ENCODE measurements around the gene ZNF511. TPM values are rescaled to one million over a fixed set of nuclear protein-coding genes. Genes with fewer than 3 reads are reported as not detected.

ZNF511 gene
- total and polyA plus RNA-seq, 2 of the 4 experiments (the other 2 are of a cell fraction): 13.6 to 32.6 TPM

DNA sequence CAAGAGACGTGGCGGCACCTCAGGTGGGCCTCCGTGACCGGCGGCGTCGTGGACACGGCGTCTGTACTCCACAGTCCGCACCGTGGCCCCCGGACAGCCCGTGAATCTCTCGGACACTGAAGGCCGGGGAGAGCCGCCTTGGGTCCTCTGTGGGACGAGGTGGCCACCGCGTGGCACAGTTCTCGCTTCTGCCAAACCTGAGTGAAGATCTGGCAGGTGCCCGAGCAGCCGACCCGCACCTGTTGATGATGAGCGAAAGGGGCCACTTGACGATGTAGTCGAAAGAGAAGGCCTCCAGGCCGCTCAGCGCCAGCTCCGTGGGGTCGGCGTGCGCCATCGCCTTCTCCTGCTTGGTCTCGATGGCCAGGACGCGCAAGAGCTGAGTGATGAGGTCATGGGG lies 23.5 kb upstream of the ZNF511 start:
- dilution Hi-C loops (cut with HindIII; ENCODE audit: low sequenced_read_pairs, unreplicated experiment) (no loop called here), in situ Hi-C loops (cut with MboI; ENCODE audit: low sequenced_read_pairs) (no loop called here), intact Hi-C loops (cut with micrococcal nuclease) (no loop called here)
- no peak overlapping the region for H2BK15ac ChIP-seq (ENCODE audit: low read depth, low read length)
- H4K91ac ChIP-seq (ENCODE audit: insufficient read depth, low read depth, low read length): no peak overlapping the region
- peaks cover 3 to 9% of the 10 kb centered on the region in 2 experiments; a peak in 3 of 4 replicates for H3K79me1 ChIP-seq (ENCODE audit: low read depth in 1 of 2, low read length in 2 of 2)
- no peak overlapping the region for H2BK5ac ChIP-seq (ENCODE audit: low read depth, low read length, poor library complexity, severe bottlenecking)
- ATAC-seq (ENCODE audit: low read depth): no peak
- no peak overlapping the region for H3K4ac ChIP-seq (ENCODE audit: low read depth, low read length)
- no peak overlapping the region for H2AFZ ChIP-seq (replicated peaks; ENCODE audit: low read length, poor library complexity)
- no peak overlapping the region for H2AK9ac ChIP-seq (replicated peaks; ENCODE audit: low read depth, low read length, poor library complexity)
- no peak overlapping the region for H2BK120ac ChIP-seq (ENCODE audit: low read depth, low read length)
- no peak overlapping the region for H3K27ac ChIP-seq (ENCODE audit: insufficient read depth, low read length)
- no peak overlapping the region for H3K23ac ChIP-seq (ENCODE audit: low read depth, low read length)
- no peak overlapping the region for H2AK5ac ChIP-seq (ENCODE audit: low read depth, low read length)
- H4K8ac ChIP-seq (ENCODE audit: low read depth in 2 of 2, low read length in 2 of 2): no peak overlapping the region
- ChIA-PET POLR2A (ENCODE audit: unreplicated experiment) (no interaction called here), CTCF (no interaction called here)
- H3K9ac ChIP-seq (ENCODE audit: low read depth, low read length): no peak overlapping the region
- no peak overlapping the region for H2BK20ac ChIP-seq (ENCODE audit: low read depth, low read length)
- H3K27me3 ChIP-seq (ENCODE audit: control insufficient read depth, insufficient read depth, low read length): no peaks in the 10 kb centered on the region
- H3K4me2 ChIP-seq (ENCODE audit: low read depth, low read length): no peak overlapping the region
- no peaks in the 10 kb centered on the region for H4K20me1 ChIP-seq (ENCODE audit: insufficient read depth, low read length)
- no peaks in the 10 kb centered on the region for H3K9me1 ChIP-seq (ENCODE audit: insufficient read depth, low read length)
- H3K36me3 ChIP-seq (ENCODE audit: control insufficient read depth, insufficient read depth, low read length): peaks cover 79% of the 10 kb centered on the region
- no TSS peak for BruUV-seq (replicated peaks)
- no peak for DNase-seq
- TF ChIP-seq CEBPB (IDR thresholded peaks at IDR 0.05; ENCODE audit: low read depth, low read length) (no peak), RFX5 (IDR thresholded peaks at IDR 0.05; ENCODE audit: low read depth, low read length) (no peak), SMC3 (IDR thresholded peaks at IDR 0.05; ENCODE audit: low read depth, low read length) (no peak), MXI1 (IDR thresholded peaks at IDR 0.05; ENCODE audit: borderline replicate concordance, low read depth, low read length) (no peak), FOS (IDR thresholded peaks at IDR 0.05; ENCODE audit: low read depth, low read length) (no peak)
- TF ChIP-seq, protein P1, sequence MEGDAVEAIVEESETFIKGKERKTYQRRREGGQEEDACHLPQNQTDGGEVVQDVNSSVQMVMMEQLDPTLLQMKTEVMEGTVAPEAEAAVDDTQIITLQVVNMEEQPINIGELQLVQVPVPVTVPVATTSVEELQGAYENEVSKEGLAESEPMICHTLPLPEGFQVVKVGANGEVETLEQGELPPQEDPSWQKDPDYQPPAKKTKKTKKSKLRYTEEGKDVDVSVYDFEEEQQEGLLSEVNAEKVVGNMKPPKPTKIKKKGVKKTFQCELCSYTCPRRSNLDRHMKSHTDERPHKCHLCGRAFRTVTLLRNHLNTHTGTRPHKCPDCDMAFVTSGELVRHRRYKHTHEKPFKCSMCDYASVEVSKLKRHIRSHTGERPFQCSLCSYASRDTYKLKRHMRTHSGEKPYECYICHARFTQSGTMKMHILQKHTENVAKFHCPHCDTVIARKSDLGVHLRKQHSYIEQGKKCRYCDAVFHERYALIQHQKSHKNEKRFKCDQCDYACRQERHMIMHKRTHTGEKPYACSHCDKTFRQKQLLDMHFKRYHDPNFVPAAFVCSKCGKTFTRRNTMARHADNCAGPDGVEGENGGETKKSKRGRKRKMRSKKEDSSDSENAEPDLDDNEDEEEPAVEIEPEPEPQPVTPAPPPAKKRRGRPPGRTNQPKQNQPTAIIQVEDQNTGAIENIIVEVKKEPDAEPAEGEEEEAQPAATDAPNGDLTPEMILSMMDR (conservative IDR thresholded peaks at IDR 0.05; ENCODE audit: low read depth, low read length): no peak
- TF ChIP-seq, protein P2, sequence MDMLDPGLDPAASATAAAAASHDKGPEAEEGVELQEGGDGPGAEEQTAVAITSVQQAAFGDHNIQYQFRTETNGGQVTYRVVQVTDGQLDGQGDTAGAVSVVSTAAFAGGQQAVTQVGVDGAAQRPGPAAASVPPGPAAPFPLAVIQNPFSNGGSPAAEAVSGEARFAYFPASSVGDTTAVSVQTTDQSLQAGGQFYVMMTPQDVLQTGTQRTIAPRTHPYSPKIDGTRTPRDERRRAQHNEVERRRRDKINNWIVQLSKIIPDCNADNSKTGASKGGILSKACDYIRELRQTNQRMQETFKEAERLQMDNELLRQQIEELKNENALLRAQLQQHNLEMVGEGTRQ (IDR thresholded peaks at IDR 0.05; ENCODE audit: low read depth, low read length): no peak
- H4K5ac ChIP-seq (ENCODE audit: low read depth, low read length): no peak overlapping the region
- no peak overlapping the region for H3K4me3 ChIP-seq (ENCODE audit: insufficient read depth, low read depth, low read length)
- no peaks in the 10 kb centered on the region for H3K9me3 ChIP-seq (ENCODE audit: control insufficient read depth, insufficient read depth, low read length)
- no peak overlapping the region for H3K56ac ChIP-seq (ENCODE audit: extremely low read depth, insufficient read depth, low read length)
- H3K14ac ChIP-seq (replicated peaks; ENCODE audit: low read depth, low read length): no peak overlapping the region
- WGBS, 2 experiments (ENCODE audit: extremely low coverage in 2 of 2, insufficient read length in 1 of 2): 98% methylated on average over 19 of the region's 36 CpGs; no CpG with 5 or more reads in 1 of the 2 experiments
- no peaks in the 10 kb centered on the region for H3K4me1 ChIP-seq (ENCODE audit: control insufficient read depth, insufficient read depth, low read length)
- H3K18ac ChIP-seq (ENCODE audit: low read depth, low read length): no peak overlapping the region
